Keratinocyte (primary cell): ENCODE data around the gene SYCE3. TPM values are rescaled to one million over a fixed set of nuclear protein-coding genes. Genes with fewer than 3 reads are reported as not detected.

Experiments used
- DNase-seq: peaks from one replicate; pipeline ENCODE4 v3.0.0-alpha.2; 2011; ENCODE audit warnings: low read depth, missing footprints, low spot score
- FAIRE-seq: peaks from 2 replicates; lab custom pipeline; 2011; peaks lifted over from hg19 to GRCh38; lab: Jason Lieb, UNC
- H2AFZ ChIP-seq: 2 replicates; pipeline ENCODE4 v1.6.0; 2012; ENCODE audit warnings: low read length, control low read depth, inconsistent platforms; ENCODE audit not compliant: control insufficient read depth
- H3K27ac ChIP-seq: 2 replicates; pipeline ENCODE4 v1.5.1; 2011; ENCODE audit warnings: low read length; ENCODE audit not compliant: control insufficient read depth, insufficient read depth
- H3K27me3 ChIP-seq: 3 replicates; pipeline ENCODE4 v1.6.0; 2011; ENCODE audit warnings: low read length; ENCODE audit not compliant: control insufficient read depth, insufficient read depth; ENCODE audit errors: extremely low read depth
- H3K36me3 ChIP-seq, 2 experiments: 2 replicates in 1 of 2; 3 replicates in 1 of 2; pipeline ENCODE4 v1.5.1; 2011; ENCODE audit warnings: low read length in 2 of 2, mild to moderate bottlenecking in 1 of 2; ENCODE audit not compliant: control insufficient read depth in 2 of 2, insufficient read depth in 2 of 2; ENCODE audit errors: extremely low read depth in 1 of 2
- H3K4me1 ChIP-seq: 3 replicates; pipeline ENCODE4 v1.5.1; 2011; ENCODE audit warnings: low read length; ENCODE audit not compliant: control insufficient read depth, insufficient read depth; ENCODE audit errors: extremely low read depth
- H3K4me2 ChIP-seq: 3 replicates; pipeline ENCODE4 v1.6.0; 2011; ENCODE audit warnings: low read depth, low read length; ENCODE audit not compliant: control insufficient read depth, insufficient read depth; ENCODE audit errors: extremely low read depth
- H3K4me3 ChIP-seq, 3 experiments: fragments of 200-600 bp in 1 of 3; sonication (generic) in 1 of 3; 2 replicates in 2 of 3; 3 replicates in 1 of 3; pipeline ENCODE4 v1.5.1; 2011 to 2016; ENCODE audit warnings: low read length in 3 of 3, mild to moderate bottlenecking in 3 of 3, control low read depth in 2 of 3, inconsistent platforms in 1 of 3, low read depth in 1 of 3, mixed read lengths in 1 of 3, mixed run types in 1 of 3, moderate library complexity in 1 of 3; ENCODE audit not compliant: control insufficient read depth in 2 of 3, insufficient read depth in 2 of 3; ENCODE audit errors: extremely low read depth in 1 of 3
- H3K79me2 ChIP-seq: 2 replicates; pipeline ENCODE4 v1.6.0; 2012; ENCODE audit warnings: low read length; ENCODE audit not compliant: control insufficient read depth, insufficient read depth
- H3K9ac ChIP-seq: 3 replicates; pipeline ENCODE4 v1.6.0; 2011; ENCODE audit warnings: low read length; ENCODE audit not compliant: control insufficient read depth, insufficient read depth; ENCODE audit errors: extremely low read depth
- H3K9me1 ChIP-seq: 3 replicates; pipeline ENCODE4 v1.6.0; 2011; ENCODE audit warnings: low read length; ENCODE audit not compliant: control insufficient read depth, insufficient read depth; ENCODE audit errors: extremely low read depth
- H3K9me3 ChIP-seq: 2 replicates; pipeline ENCODE4 v1.5.1; 2012; ENCODE audit warnings: low read depth, low read length; ENCODE audit not compliant: control insufficient read depth
- H4K20me1 ChIP-seq: 3 replicates; pipeline ENCODE4 v1.6.0; 2011; ENCODE audit warnings: low read length; ENCODE audit not compliant: control insufficient read depth, insufficient read depth; ENCODE audit errors: extremely low read depth
- CTCF ChIP-seq, 3 experiments: IDR thresholded peaks in 1 of 3; conservative IDR thresholded peaks in 1 of 3; optimal IDR thresholded peaks in 1 of 3; 2 replicates in 2 of 3; 3 replicates in 1 of 3; pipeline versions ENCODE3 to v1.5.1; 2011; ENCODE audit warnings: low read length in 3 of 3, mild to moderate bottlenecking in 3 of 3, moderate library complexity in 2 of 3, control low read depth in 1 of 3, inconsistent platforms in 1 of 3; ENCODE audit not compliant: insufficient read depth in 2 of 3; ENCODE audit errors: extremely low read depth in 1 of 3
- EZH2 ChIP-seq: IDR thresholded peaks from one replicate; pipeline ENCODE4 v1.6.1; 2012; ENCODE audit warnings: inconsistent platforms, mild to moderate bottlenecking, low read length, moderate library complexity
- dilution Hi-C: fragments of 300-500 bp; cut with MboI; formaldehyde crosslinking; loops from one replicate; pipeline ENCODE4 v1.7.0; 2020; ENCODE audit warnings: low sequenced_read_pairs; ENCODE audit not compliant: extremely low pct_ligation_motif_present
- polyA plus RNA-seq, 5 experiments: library from polyadenylated mRNA; depleted of rRNA in 3 of 5; stranded (reverse) in 3 of 5; stranded (forward) in 1 of 5; unstranded in 1 of 5; fragments of >200 nt; gene quantifications; 1 replicate in 1 of 5; 2 replicates in 3 of 5; 3 replicates in 1 of 5; pipeline versions ENCODE4 v1.2.1 to v1.2.3, GENCODE V29; 2011 to 2012; ENCODE audit warnings: missing spikeins in 2 of 5, low read depth in 1 of 5, low replicate concordance in 1 of 5

The SYCE3 gene
- polyA plus RNA-seq, 1 donor (not counting 4 experiments of a cell fraction or from before 2014, with no cell fraction given), result 0.17 TPM

- Histone ChIP-seq H4K20me1 (no peaks in the 10 kb centered on the region), H3K4me1 (peaks cover 7% of the 10 kb centered on the region), H3K9me3 (no peaks in the 10 kb centered on the region), H3K36me3 (no peaks in the 10 kb centered on the region), H2AFZ (no peak overlapping the region), H3K4me2 (no peak overlapping the region), H3K27ac (no peak overlapping the region), H3K79me2 (no peaks in the 10 kb centered on the region), H3K9ac (no peak overlapping the region), H3K4me3 (no peak overlapping the region), H3K27me3 (no peaks in the 10 kb centered on the region), H3K9me1 (no peaks in the 10 kb centered on the region)
- dilution Hi-C loops, result no loop called here
- DNase-seq (no peak), FAIRE-seq (no peak)
- TF ChIP-seq CTCF (optimal IDR thresholded peaks at IDR 0.05 in 1 of 3, IDR thresholded peaks at IDR 0.05 in 1 of 3, conservative IDR thresholded peaks at IDR 0.05 in 1 of 3; ENCODE audit: extremely low read depth in 1 of 3, insufficient read depth in 2 of 3, low read length in 3 of 3) (no peak), EZH2 (no peak)
Measured at GRCh38 chr22:50556703-50557102, 6.0 kb downstream of the SYCE3 start.

- Histone ChIP-seq H3K9me1 (no peaks in the 10 kb centered on the region), H2AFZ (no peak overlapping the region), H3K27me3 (no peaks in the 10 kb centered on the region), H3K4me3 (no peak overlapping the region), H3K9me3 (no peaks in the 10 kb centered on the region), H3K4me2 (no peak overlapping the region), H3K9ac (no peak overlapping the region), H3K4me1 (no peaks in the 10 kb centered on the region), H4K20me1 (no peaks in the 10 kb centered on the region), H3K36me3 (no peaks in the 10 kb centered on the region), H3K79me2 (no peaks in the 10 kb centered on the region), H3K27ac (no peak overlapping the region)
- FAIRE-seq, result no peak
- dilution Hi-C loops, result no loop called here
- no peak for DNase-seq
- TF ChIP-seq EZH2 (no peak), CTCF (optimal IDR thresholded peaks at IDR 0.05 in 1 of 3, IDR thresholded peaks at IDR 0.05 in 1 of 3, conservative IDR thresholded peaks at IDR 0.05 in 1 of 3; ENCODE audit: extremely low read depth in 1 of 3, insufficient read depth in 2 of 3, low read length in 3 of 3) (no peak)
Measured at GRCh38 chr22:50553310-50553709, 9.4 kb downstream of the SYCE3 start.
